GM21390 (cell line): ENCODE results near the gene AKNA.
A peak's percentile ranks its signal among the peaks of the same experiment; 100 is the strongest.

Source experiments
- ATAC-seq: cut with Tn5 transposase; IDR thresholded peaks from one replicate; pipeline ENCODE4 v1.9.1; 2021; ENCODE audit not compliant: unreplicated experiment

Gene AKNA

GRCh38 chr9:114396558-114397218 lies 8.9 kb upstream of the AKNA start:
- no peak for ATAC-seq

DNA sequence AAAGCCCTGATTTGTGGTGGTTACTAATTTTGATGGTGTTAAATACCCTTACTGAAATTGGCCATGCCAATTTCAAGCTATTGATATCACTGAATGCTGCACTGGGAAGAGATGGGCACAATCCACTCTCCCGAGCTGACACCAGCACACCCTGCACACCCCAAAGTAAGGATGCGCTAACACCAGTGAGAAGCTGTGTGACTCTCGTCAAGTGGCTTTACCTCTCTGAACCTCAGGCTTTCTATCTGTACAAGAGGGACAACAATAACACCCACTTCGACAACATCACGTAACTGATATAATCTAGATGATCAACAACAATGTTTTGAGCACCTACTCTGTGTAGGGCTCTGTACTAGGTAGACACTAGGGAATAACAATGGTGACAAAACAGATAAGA lies 8.0 kb upstream of the AKNA start:
- ATAC-seq = no peak

DNA sequence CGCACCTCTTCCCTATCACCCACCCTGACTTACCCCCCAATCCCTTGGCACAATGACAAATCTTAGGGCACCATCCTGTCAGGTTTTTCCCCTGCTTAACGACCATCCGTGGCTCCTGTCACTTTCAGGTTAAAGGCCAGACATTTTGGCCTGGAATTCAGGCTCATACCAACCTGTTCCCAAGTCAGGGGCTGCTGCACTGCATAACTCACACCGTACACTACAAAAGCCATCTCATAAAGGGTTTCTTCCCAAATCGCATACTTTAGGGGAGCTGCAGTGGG lies 7.5 kb upstream of the AKNA start:
- no peak for ATAC-seq

- no peak for ATAC-seq
Observed at GRCh38 chr9:114394523-114395333, 6.9 kb upstream of the AKNA start.

GRCh38 chr9:114392749-114393112 lies 4.9 kb upstream of the AKNA start:
- no peak for ATAC-seq

DNA sequence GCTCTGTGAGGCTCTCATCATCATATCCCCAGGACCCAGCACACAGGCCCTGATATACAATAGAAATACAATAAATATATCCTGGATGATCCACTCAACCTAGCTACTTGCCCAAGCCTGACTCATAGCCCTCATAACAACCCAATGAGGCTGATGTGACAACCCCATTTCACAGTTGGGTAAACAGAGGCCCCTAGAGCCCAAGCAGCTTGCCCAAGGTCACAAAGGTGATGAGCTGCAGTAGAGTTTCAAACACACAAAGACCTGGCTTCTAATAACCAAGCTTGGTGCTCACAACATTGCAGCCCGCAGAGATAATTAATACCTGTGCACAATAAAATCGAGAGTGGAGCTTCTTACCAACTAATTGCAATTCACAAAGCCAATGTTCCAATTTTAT lies 3.2 kb upstream of the AKNA start:
- no peak for ATAC-seq

GRCh38 chr9:114389612-114390368 lies 2.0 kb upstream of the AKNA start:
- ATAC-seq = no peak

- ATAC-seq = no peak
Observed at GRCh38 chr9:114388764-114389375, 1.1 kb upstream of the AKNA start.

DNA sequence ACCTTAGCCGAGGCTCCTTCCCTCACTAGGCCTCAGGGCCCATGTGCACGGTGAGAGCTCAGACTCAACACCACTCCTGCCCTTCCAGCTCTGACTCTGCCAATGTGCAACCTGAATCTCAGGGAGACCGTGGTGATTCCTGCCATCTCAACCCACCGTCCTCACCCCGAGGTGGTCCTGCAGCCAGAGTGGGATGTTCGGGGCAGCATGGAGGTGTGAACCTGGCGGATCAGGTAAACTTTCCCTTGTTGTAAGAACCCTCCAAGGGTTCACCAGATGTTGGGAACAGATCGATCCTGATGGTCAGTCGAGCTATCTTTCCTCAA lies 538 bp upstream of the AKNA start:
- no peak for ATAC-seq

- ATAC-seq = no peak
Observed at GRCh38 chr9:114386886-114387679, 699 bp downstream of the AKNA start.

- ATAC-seq = no peak
Observed at GRCh38 chr9:114386361-114386885, 1.4 kb downstream of the AKNA start.

- peak; percentile 81 for ATAC-seq
Observed at GRCh38 chr9:114385397-114386181, 2.2 kb downstream of the AKNA start.

DNA sequence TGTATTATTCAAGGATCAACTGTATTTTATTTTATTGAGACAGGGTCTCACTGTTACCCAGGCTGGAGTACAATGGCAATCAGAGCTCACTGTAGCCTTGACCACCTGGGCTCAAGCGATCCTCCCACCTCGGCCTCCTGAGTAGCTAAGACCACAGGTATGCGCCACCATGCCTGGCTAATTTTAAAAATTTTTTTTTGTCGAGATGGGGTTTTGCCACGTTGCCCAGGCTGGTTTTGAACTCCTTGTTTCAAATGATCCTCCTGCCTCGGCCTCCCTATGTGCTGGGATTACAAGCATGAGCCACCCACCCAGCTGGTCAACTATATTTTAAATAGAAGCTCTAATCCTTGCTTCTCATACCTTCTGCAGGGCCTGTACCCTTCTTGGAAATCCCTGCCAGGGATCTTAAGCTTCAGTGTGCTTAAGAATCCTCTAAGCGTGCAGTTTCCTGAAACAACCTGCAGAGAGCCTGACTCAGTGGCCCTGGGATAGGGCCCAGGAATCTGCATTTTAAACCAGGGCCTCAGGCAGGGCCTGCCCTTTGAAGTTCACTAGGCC lies 2.9 kb downstream of the AKNA start:
- no peak for ATAC-seq

DNA sequence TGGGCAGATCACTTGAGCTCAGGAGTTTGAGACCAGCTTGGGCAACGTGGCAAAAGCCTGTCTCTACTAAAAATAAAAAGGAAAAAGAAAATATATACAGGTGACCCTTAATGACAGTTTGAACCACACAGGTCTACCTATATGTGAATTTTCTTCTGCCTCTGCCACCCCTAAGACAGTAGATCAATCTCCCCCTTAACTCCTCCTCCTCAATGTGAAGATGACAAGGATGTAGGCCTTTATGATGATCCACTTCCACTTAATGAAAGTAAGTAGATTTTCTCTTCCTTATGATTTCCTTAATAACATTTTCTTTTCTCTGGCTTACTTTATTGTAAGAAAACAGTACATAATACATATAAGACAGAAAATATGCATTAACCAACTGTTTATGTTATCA lies 3.4 kb downstream of the AKNA start:
- no peak for ATAC-seq

- no peak for ATAC-seq
Observed at GRCh38 chr9:114383521-114384231, 4.1 kb downstream of the AKNA start.

DNA sequence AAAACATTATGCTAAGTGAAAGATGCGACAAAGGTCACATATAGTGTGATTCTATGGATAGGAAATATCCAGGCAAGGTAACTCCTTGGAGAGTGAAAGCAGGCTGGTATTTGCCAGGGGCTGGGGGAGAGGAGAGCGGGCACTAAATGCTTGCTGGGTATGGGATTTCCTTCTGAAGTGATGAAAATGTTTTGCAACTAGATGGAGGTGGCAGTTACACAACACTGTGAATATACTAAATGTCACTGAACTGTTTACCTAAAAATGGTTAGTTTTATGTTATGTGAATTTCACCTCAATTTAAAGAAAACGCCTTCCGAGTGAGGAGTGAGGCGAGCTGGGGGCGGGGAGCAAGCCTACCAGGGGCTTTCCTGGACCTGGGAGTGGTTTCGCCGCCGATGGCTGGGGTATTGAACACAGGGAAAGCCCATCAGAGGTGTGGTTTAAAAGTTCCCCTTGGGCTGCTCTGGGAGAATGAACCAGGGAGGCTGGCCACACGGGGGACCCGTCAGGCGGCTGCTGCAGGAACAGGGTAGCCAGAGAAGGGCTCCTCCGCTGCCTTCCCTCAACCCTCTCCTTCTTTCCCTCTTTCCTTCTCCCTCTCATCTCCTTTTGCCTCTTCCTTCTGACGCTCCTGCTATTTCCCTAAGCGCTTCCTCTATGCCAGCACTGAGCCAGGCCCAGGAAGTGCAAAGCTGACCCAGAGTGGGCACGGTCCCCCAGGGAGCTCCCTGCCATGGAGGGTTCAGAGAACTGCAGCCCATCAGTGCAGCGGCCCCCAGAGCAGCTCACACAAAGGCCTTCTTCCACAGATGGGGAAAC lies 4.9 kb downstream of the AKNA start:
- no peak for ATAC-seq

DNA sequence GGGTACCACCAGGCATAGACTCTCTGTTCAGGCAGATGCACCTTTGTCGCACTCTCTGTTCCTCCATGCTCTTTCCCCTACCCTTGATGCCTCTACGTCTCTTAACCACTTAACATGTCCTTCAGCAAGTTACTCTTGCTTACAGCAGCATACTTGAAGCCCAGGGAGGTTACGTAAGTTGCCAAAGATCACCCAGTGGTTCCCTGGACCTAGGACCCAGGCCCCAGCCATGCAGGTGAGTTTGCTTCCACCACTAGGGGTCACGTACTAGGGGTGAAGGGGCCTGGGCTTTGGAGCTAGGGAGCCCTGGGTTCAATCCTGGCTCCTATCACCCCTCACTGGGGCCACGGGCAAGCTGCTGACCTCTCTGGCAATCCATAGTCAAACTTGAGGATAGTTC lies 8.9 kb downstream of the AKNA start:
- ATAC-seq = no peak

DNA sequence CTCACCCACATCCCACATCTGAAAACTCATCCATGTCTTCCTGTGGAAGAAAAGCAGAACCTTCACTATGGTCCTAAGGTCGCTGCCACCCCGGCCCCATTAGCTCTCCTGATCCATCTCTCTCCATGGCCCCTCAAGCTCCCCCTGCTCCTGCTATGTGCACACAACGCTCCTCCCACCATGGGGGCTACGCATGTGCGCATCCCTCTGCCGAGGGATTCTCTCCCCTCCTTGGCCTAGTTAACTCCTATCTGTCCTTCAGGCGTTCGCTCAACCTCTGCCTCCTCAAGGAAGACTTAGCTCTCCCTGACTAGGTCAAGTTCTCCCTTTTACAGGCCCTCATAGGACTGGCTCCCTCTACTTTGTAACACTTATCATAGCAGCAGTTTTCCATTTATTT lies 9.8 kb downstream of the AKNA start:
- ATAC-seq = no peak
